PFSK-1 (cell line): Measurements from ENCODE around the gene TYRO3.

Experiments
- FOXP2 ChIP-seq: optimal IDR thresholded peaks from 2 replicates; pipeline ENCODE3; 2011; ENCODE audit warnings: borderline replicate concordance, control low read depth, inconsistent platforms; ENCODE audit not compliant: insufficient read depth; ENCODE audit errors: extremely low read length, extremely low read depth
- POLR2AphosphoS5 ChIP-seq: IDR thresholded peaks from 2 replicates; pipeline ENCODE4 v1.6.1; 2012; ENCODE audit warnings: low read depth, mild to moderate bottlenecking, control low read depth, low read length, moderate library complexity
- REST ChIP-seq, 2 experiments: IDR thresholded peaks; 2 replicates each; pipeline versions ENCODE4 v1.6.1 to v1.8.0; 2011 to 2012; ENCODE audit warnings: low read depth in 2 of 2, low read length in 2 of 2, control low read depth in 1 of 2, inconsistent platforms in 1 of 2, mild to moderate bottlenecking in 1 of 2, moderate library complexity in 1 of 2; ENCODE audit not compliant: insufficient read depth in 1 of 2
- SIN3A ChIP-seq: IDR thresholded peaks from 2 replicates; pipeline ENCODE4 v1.6.1; 2012; ENCODE audit warnings: mild to moderate bottlenecking, low read length, moderate library complexity, borderline replicate concordance; ENCODE audit not compliant: insufficient read depth
- TAF1 ChIP-seq: IDR thresholded peaks from 2 replicates; pipeline ENCODE4 v1.6.1; 2012; ENCODE audit warnings: low read length, control low read depth, borderline replicate concordance; ENCODE audit not compliant: insufficient read depth

Gene TYRO3

GRCh38 chr15:41629463-41629862, 70.5 kb downstream of the TYRO3 start:
- TF ChIP-seq REST (IDR thresholded peaks at IDR 0.05; ENCODE audit: insufficient read depth in 1 of 2, low read depth in 2 of 2, low read length in 2 of 2) (no peak), TAF1 (no peak), FOXP2 (no peak), SIN3A (no peak)

GRCh38 chr15:41629883-41630282, 70.9 kb downstream of the TYRO3 start:
- TF ChIP-seq SIN3A: no peak
- TF ChIP-seq TAF1: no peak
- no peak for TF ChIP-seq REST (IDR thresholded peaks at IDR 0.05; ENCODE audit: insufficient read depth in 1 of 2, low read depth in 2 of 2, low read length in 2 of 2)
- TF ChIP-seq POLR2AphosphoS5: no peak
- TF ChIP-seq FOXP2: no peak

GRCh38 chr15:41630616-41631217, 71.7 kb downstream of the TYRO3 start:
- no peak for TF ChIP-seq REST (IDR thresholded peaks at IDR 0.05; ENCODE audit: insufficient read depth in 1 of 2, low read depth in 2 of 2, low read length in 2 of 2)
- no peak for TF ChIP-seq TAF1
- no peak for TF ChIP-seq FOXP2
- TF ChIP-seq POLR2AphosphoS5: no peak
- no peak for TF ChIP-seq SIN3A

GRCh38 chr15:41631880-41632470, 73.0 kb downstream of the TYRO3 start:
- TF ChIP-seq FOXP2 (no peak), SIN3A (no peak), TAF1 (no peak), POLR2AphosphoS5 (no peak), REST (IDR thresholded peaks at IDR 0.05; ENCODE audit: insufficient read depth in 1 of 2, low read depth in 2 of 2, low read length in 2 of 2) (no peak)
